Activated T-cell treated with anti-CD3 and anti-CD28 coated beads for 48 hours (primary cell): ENCODE measurements around the gene LHX4.

Experiments used
- DNase-seq: peaks from one replicate; pipeline ENCODE4 v3.0.0-alpha.2; 2020; ENCODE audit warnings: low read depth

The LHX4 gene

GRCh38 chr1:180272395-180272794, 42.3 kb downstream of the LHX4 start:
- DNase-seq: no peak

GRCh38 chr1:180273066-180273465, 43.0 kb downstream of the LHX4 start:
- no peak for DNase-seq

- DNase-seq: no peak
Measured at GRCh38 chr1:180274221-180274620, 44.2 kb downstream of the LHX4 start.

GRCh38 chr1:180275726-180276125, 45.7 kb downstream of the LHX4 start:
- DNase-seq: no peak

- DNase-seq: no peak
Measured at GRCh38 chr1:180277476-180278193, 47.6 kb downstream of the LHX4 start.

GRCh38 chr1:180278194-180278515, 48.1 kb downstream of the LHX4 start:
- DNase-seq: no peak

- DNase-seq: no peak
Measured at GRCh38 chr1:180278596-180279395, 48.7 kb downstream of the LHX4 start.

GRCh38 chr1:180279651-180280050, 49.6 kb downstream of the LHX4 start:
- no peak for DNase-seq

- DNase-seq: no peak
Measured at GRCh38 chr1:180280617-180281016, 50.6 kb downstream of the LHX4 start.

- no peak for DNase-seq
Measured at GRCh38 chr1:180281490-180281889, 51.4 kb downstream of the LHX4 start.

- DNase-seq: no peak
Measured at GRCh38 chr1:180282401-180283044, 52.5 kb downstream of the LHX4 start.

GRCh38 chr1:180283098-180283497, 53.0 kb downstream of the LHX4 start:
- DNase-seq: no peak

- DNase-seq: no peak
Measured at GRCh38 chr1:180286417-180286816, 56.4 kb downstream of the LHX4 start.

- DNase-seq: no peak
Measured at GRCh38 chr1:180287988-180288705, 58.1 kb downstream of the LHX4 start.

GRCh38 chr1:180288940-180289339, 58.9 kb downstream of the LHX4 start:
- no peak for DNase-seq

- DNase-seq: no peak
Measured at GRCh38 chr1:180290265-180291001, 60.4 kb downstream of the LHX4 start.

GRCh38 chr1:180291004-180291403, 60.9 kb downstream of the LHX4 start:
- no peak for DNase-seq

- DNase-seq: no peak
Measured at GRCh38 chr1:180294711-180295110, 64.6 kb downstream of the LHX4 start.

- no peak for DNase-seq
Measured at GRCh38 chr1:180295999-180296398, 65.9 kb downstream of the LHX4 start.

GRCh38 chr1:180299479-180300221, 69.6 kb downstream of the LHX4 start:
- DNase-seq: no peak

- no peak for DNase-seq
Measured at GRCh38 chr1:180301135-180301742, 71.2 kb downstream of the LHX4 start.
